ENCODE results near the gene SPATA32.

Gene SPATA32

DNA sequence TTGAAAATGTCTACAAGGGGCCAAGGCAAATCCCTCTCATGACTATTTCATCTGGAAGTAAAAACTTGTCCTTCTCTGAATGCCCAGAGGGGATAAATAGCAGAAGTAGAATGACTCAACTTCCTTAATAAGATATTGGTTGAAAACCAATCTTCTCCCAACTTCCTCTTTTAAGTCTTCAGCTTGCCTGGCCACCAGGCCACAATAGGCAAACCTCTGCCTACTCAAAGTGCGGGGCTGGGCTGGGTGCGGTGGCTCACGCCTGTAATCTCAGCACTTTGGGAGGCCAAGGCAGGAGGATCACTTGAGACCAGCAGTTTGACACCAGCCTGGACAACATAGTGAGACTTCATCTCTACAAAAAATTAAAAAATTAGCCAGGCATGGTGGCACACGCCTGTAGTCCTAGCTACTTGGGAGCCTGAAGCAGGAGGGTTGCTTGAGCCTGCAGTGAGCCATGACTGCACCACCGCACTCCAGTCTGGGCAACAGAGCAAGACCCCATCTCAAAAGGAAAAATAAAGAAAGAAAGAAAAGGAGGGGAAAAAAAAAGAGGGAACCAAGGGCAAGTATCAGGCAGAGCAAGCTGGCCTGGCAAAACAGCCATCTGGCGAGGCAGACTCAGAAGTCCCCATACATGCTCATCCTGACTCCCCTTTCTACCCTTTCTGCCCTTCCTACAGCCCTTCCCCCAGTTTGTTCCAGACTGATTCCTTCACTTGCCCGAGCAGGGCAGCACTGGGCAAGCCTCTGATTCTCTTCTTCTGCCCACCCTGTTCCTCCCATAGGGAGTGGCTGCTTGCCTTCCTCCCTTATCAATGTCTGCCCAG, 34.3 kb upstream of the SPATA32 start (continued):
- TF ChIP-seq SETDB1 (IDR thresholded peaks at IDR 0.05; ENCODE audit: insufficient read length, low read length) (no peak), TRIM28 (IDR thresholded peaks at IDR 0.05; ENCODE audit: borderline replicate concordance, low read length) (no peak), ZNF202 (tag by site-specific recombination; IDR thresholded peaks at IDR 0.05; ENCODE audit: borderline replicate concordance) (no peak), ZNF514 (tag by site-specific recombination; IDR thresholded peaks at IDR 0.05) (no peak)

DNA sequence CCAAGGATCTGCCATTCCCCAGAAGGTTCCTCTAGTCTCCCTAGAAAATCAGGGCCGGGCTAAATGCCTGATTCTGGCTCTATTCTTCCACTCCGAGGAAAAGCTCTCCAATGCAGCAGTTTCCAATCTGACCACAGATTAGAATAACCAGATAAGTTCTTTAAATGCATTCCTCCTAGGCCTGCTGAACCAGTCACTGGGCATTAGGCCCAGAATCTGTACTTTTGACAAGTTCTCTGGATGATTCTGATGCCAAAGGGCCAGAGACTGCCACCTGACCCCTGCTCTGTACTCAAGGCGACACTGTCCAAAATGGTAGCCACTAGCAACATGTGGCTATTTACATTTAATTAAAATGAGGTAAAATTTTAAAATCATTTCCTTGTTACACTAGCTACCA, 32.6 kb upstream of the SPATA32 start:
- CTCF ChIA-PET = interaction anchor here (0.6 to 4.8 kb wide), 8 partner anchors 13 to 94 kb away, joined by 3 to 38 read pairs (median 4); no protein-coding TSS in a partner anchor
- peaks cover 12% of the 10 kb centered on the region for H3K4me1 ChIP-seq (ENCODE audit: control insufficient read depth, insufficient read depth, low read length)
- no peaks in the 10 kb centered on the region for H3K9me3 ChIP-seq (ENCODE audit: control insufficient read depth, insufficient read depth, low read depth, low read length)
- POLR2A ChIA-PET = interaction anchor here (0.6 to 1.7 kb wide), 2 partner anchors 23 to 47 kb away, joined by 3 to 4 read pairs; no protein-coding TSS in a partner anchor
- peaks cover 0 to 19% of the 10 kb centered on the region in 2 experiments; a peak in 1 of 3 replicates for H3K36me3 ChIP-seq (ENCODE audit: control insufficient read depth in 2 of 2, insufficient read depth in 1 of 2, low read length in 2 of 2)
- no peak overlapping the region for H3K4me3 ChIP-seq (ENCODE audit: low read depth, low read length)
- TF ChIP-seq ZNF354C (tag by site-specific recombination; IDR thresholded peaks at IDR 0.05; ENCODE audit: borderline replicate concordance, low read depth) (no peak), ZNF114 (tag by site-specific recombination; IDR thresholded peaks at IDR 0.05) (no peak), ZNF747 (tag by site-specific recombination; IDR thresholded peaks at IDR 0.05) (no peak), EGR2 (tag by site-specific recombination; IDR thresholded peaks at IDR 0.05; ENCODE audit: low read depth) (no peak), ZNF211 (tag by site-specific recombination; IDR thresholded peaks at IDR 0.05; ENCODE audit: low read depth) (no peak), RBAK (tag by site-specific recombination; IDR thresholded peaks at IDR 0.05) (no peak), SCRT2 (tag by site-specific recombination; IDR thresholded peaks at IDR 0.05) (no peak), ZNF292 (tag by site-specific recombination; IDR thresholded peaks at IDR 0.05; ENCODE audit: borderline replicate concordance, low read depth) (no peak), REPIN1 (tag by site-specific recombination; IDR thresholded peaks at IDR 0.05; ENCODE audit: low read depth) (no peak), ZNF623 (tag by site-specific recombination; IDR thresholded peaks at IDR 0.05) (no peak), ZNF514 (tag by site-specific recombination; IDR thresholded peaks at IDR 0.05) (no peak), ZNF146 (tag by site-specific recombination; IDR thresholded peaks at IDR 0.05) (no peak), ZNF707 (tag by site-specific recombination; IDR thresholded peaks at IDR 0.05) (no peak), ZNF670 (tag by site-specific recombination; IDR thresholded peaks at IDR 0.05; ENCODE audit: low read depth) (no peak), ZNF530 (tag by site-specific recombination; IDR thresholded peaks at IDR 0.05; ENCODE audit: low read depth) (no peak), ZNF140 (tag by site-specific recombination; IDR thresholded peaks at IDR 0.05) (no peak), MEIS1 (CRISPR knock-in tag; IDR thresholded peaks at IDR 0.05; ENCODE audit: borderline replicate concordance) (no peak), ZNF121 (tag by site-specific recombination; IDR thresholded peaks at IDR 0.05) (no peak)
- TF ChIP-seq, protein P1, sequence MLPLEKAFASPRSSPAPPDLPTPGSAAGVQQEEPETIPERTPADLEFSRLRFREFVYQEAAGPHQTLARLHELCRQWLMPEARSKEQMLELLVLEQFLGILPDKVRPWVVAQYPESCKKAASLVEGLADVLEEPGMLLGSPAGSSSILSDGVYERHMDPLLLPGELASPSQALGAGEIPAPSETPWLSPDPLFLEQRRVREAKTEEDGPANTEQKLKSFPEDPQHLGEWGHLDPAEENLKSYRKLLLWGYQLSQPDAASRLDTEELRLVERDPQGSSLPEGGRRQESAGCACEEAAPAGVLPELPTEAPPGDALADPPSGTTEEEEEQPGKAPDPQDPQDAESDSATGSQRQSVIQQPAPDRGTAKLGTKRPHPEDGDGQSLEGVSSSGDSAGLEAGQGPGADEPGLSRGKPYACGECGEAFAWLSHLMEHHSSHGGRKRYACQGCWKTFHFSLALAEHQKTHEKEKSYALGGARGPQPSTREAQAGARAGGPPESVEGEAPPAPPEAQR (tag by site-specific recombination; IDR thresholded peaks at IDR 0.05) = no peak
- TF ChIP-seq, protein P2, sequence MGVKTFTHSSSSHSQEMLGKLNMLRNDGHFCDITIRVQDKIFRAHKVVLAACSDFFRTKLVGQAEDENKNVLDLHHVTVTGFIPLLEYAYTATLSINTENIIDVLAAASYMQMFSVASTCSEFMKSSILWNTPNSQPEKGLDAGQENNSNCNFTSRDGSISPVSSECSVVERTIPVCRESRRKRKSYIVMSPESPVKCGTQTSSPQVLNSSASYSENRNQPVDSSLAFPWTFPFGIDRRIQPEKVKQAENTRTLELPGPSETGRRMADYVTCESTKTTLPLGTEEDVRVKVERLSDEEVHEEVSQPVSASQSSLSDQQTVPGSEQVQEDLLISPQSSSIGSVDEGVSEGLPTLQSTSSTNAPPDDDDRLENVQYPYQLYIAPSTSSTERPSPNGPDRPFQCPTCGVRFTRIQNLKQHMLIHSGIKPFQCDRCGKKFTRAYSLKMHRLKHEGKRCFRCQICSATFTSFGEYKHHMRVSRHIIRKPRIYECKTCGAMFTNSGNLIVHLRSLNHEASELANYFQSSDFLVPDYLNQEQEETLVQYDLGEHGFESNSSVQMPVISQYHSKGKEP (tag by site-specific recombination; IDR thresholded peaks at IDR 0.05) = no peak
- H3K27ac ChIP-seq (ENCODE audit: extremely low read depth, low read depth, low read length) = no peak overlapping the region

All from HEK293 (cell line).